Ammon's horn (tissue), 1 donor: Measurements from ENCODE around the gene RHBDF2.

Source experiments
- DNase-seq: peaks from one replicate; pipeline ENCODE4 v3.0.0-alpha.2; 2016; ENCODE audit warnings: low spot score

RHBDF2 gene

GRCh38 chr17:76437467-76438402 lies 63.5 kb downstream of the RHBDF2 start:
- no peak for DNase-seq

- no peak for DNase-seq
Measured at GRCh38 chr17:76435751-76436150, 65.5 kb downstream of the RHBDF2 start.

GRCh38 chr17:76434870-76435269 lies 66.4 kb downstream of the RHBDF2 start:
- no peak for DNase-seq

- no peak for DNase-seq
Measured at GRCh38 chr17:76433693-76434092, 67.5 kb downstream of the RHBDF2 start.

- DNase-seq = no peak
Measured at GRCh38 chr17:76432712-76433336, 68.4 kb downstream of the RHBDF2 start.

GRCh38 chr17:76432004-76432403 lies 69.2 kb downstream of the RHBDF2 start:
- no peak for DNase-seq

- DNase-seq = no peak
Measured at GRCh38 chr17:76431509-76431908, 69.7 kb downstream of the RHBDF2 start.

DNA sequence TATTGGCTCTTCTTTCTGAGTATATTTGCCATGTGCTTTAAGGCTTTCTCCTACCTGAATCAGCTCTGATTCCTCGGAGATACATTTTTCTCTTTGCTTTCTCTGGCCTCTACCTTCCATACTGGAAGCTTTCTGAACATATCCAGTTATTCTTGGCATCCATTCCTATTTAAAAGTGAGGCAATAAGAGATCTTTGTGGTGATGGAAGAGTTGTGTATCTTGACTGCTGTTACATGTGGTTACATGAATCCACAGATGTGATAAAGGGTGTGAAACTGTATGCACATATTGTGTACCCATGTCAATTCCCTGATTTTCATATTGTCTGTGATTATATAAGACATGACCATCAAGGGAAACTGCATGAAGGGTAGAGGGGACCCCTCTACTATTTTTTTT lies 72.7 kb downstream of the RHBDF2 start:
- DNase-seq = no peak

GRCh38 chr17:76427501-76428231 lies 73.6 kb downstream of the RHBDF2 start:
- no peak for DNase-seq

DNA sequence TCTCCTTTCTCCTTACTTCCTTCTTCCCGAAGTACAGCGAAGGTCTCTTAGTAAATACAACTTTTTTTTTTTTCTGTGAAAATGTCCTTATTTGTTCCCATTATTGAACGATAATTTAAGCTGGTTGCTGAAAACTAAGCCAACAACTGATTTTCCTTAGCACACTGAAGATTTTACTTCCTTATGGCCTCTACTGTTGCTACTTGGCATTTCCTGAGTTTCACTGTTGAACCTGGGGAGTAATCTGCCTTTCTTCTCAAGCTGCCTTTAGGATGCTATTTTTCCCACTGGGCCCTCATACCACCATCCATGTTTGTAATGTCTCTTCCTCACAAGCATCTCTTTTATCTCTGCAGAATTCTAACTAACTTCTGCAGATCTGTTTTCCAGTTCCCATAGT lies 74.4 kb downstream of the RHBDF2 start:
- DNase-seq = no peak

DNA sequence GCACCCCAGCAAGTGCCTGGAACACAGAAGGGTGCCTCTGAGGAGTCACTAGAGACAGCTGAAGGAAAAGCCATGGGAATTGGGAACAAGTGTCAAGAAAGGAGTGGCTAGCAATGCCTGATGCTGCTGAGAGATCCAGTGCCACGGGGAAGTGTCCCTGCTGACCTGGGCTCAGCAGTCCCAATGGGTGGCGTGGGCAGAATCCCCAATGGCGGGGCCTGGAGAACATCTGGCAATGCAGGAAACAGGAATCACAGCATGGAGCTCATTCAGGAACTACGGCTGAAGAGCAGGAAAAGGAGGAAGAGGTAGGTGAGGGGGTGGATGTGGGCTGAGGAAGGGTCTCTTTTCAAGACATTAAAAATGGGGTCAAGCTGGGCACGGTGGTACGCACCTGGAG lies 78.4 kb downstream of the RHBDF2 start:
- no peak for DNase-seq

GRCh38 chr17:76422406-76422805 lies 78.8 kb downstream of the RHBDF2 start:
- no peak for DNase-seq

DNA sequence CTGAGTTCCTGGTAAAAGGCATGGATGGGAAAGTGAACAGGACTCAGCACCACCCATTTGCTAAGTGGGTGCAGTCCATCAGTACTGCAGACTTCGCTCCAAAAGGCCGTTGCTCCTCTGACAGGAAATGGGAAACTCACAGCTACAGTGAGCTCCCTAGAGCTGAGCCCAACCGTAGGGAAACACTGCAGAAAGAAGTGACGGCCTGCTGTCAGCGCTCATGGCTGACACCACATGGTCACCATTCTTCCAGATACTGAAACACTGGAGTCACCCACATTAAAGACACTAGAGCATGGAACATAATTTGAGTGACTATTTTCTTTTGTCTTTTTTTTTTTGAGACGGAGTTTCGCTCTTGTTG lies 80.2 kb downstream of the RHBDF2 start:
- peak; percentile 48 for DNase-seq
